Osteocyte (in vitro differentiated cells): Measurements from ENCODE around the gene ZNF785. TPM values are rescaled to one million over a fixed set of nuclear protein-coding genes. Genes with fewer than 3 reads are reported as not detected.
A peak's percentile ranks its signal among the peaks of the same experiment; 100 is the strongest.

ENCODE experiments used
- DNase-seq: peaks from one replicate; pipeline ENCODE4 v3.0.0; 2021; ENCODE audit warnings: mixed read lengths; ENCODE audit not compliant: unreplicated experiment; ENCODE audit errors: extremely low spot score
- H3K27ac Mint-ChIP-seq: one replicate; pipeline ENCODE4 v1.8.0; 2021; ENCODE audit warnings: mild to moderate bottlenecking, mixed read lengths; ENCODE audit not compliant: unreplicated experiment
- H3K27me3 Mint-ChIP-seq: one replicate; pipeline ENCODE4 v1.8.0; 2021; ENCODE audit warnings: mixed read lengths; ENCODE audit not compliant: unreplicated experiment
- H3K36me3 Mint-ChIP-seq: one replicate; pipeline ENCODE4 v1.8.0; 2021; ENCODE audit warnings: mixed read lengths; ENCODE audit not compliant: unreplicated experiment
- H3K4me1 Mint-ChIP-seq: one replicate; pipeline ENCODE4 v1.8.0; 2021; ENCODE audit warnings: mixed read lengths; ENCODE audit not compliant: unreplicated experiment
- H3K4me3 Mint-ChIP-seq: one replicate; pipeline ENCODE4 v1.8.0; 2021; ENCODE audit warnings: mild to moderate bottlenecking, moderate library complexity, mixed read lengths; ENCODE audit not compliant: unreplicated experiment
- H3K9me3 Mint-ChIP-seq: one replicate; pipeline ENCODE4 v1.8.0; 2021; ENCODE audit warnings: mixed read lengths; ENCODE audit not compliant: unreplicated experiment
- CTCF ChIP-seq: fragments of 200-600 bp; sonication (generic); IDR thresholded peaks from 2 replicates; pipeline ENCODE4 v1.5.0; 2021; ENCODE audit warnings: antibody characterized with exemption, mild to moderate bottlenecking, moderate library complexity
- total RNA-seq: library from RNA; stranded (reverse); gene quantifications from 2 replicates; pipeline ENCODE4 v1.2.1, GENCODE V29; 2021

ZNF785 gene
- total RNA-seq, 1 donor from 2014 or later: 19.8 TPM

DNA sequence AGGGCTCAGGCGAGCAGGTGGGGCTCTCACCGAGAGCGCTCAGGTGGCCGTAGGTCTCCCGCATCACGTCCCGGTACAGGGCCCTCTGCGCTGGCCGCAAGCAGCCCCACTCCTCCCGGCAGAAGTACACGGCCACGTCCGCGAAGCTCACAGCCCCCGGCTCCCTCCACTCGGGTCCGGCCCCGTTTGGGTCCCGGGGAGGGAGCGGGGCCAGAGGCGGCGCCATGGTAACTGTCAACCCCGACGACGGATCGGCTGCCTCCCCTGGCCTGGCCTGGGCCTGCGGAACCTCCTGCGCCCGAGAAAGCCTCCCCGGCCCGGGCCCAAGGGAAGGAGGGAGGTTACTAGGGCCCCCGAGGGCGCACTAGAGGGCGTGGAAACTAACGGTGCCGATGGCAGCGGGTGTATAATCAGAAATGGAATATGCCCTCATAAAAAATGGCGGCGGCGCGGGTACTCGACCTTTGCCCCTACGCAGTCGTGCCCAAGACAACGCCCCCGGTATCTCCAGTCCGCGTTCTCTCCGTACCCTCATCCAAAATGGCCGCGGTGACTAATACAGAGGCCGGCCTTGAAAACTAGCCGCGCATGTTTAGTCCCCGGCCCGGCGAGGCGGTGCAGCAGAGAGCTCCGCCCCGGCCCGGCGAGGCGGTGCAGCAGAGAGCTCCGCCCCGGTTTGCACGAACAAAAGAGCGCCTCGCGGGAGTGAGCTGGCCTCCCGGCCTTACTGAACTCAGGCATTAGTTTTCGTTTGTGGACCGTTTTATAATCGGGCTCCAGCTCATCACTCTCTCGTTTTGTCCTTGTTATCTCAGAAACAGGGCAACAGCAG is 27.3 kb downstream of the ZNF785 start, which contains the start of gene ZNF764:
Gene ZNF764, minus strand, starts transcription at position 418 of the 832 bp plus-strand sequence. Its CDS starts 192 bp downstream, at position 226.
- no peak for TF ChIP-seq CTCF
- DNase-seq: peak; percentile 98
- Mint-ChIP-seq H3K4me3 (peak within 1 kb of the TSS; percentile 79), H3K36me3 (peaks cover 14% of the 10 kb centered on the region), H3K4me1 (peaks cover 21% of the 10 kb centered on the region), H3K27ac (peak within 1 kb of the TSS; percentile 91), H3K27me3 (no peaks in the 10 kb centered on the region), H3K9me3 (no peaks in the 10 kb centered on the region)

GRCh38 chr16:30557707-30557956 is 27.9 kb downstream of the ZNF785 start:
- Mint-ChIP-seq H3K27ac (peak overlapping the region; percentile 91), H3K4me1 (peaks cover 21% of the 10 kb centered on the region), H3K4me3 (peak overlapping the region; percentile 79), H3K36me3 (peaks cover 17% of the 10 kb centered on the region), H3K9me3 (no peaks in the 10 kb centered on the region), H3K27me3 (no peaks in the 10 kb centered on the region)
- no peak for DNase-seq
- no peak for TF ChIP-seq CTCF

GRCh38 chr16:30556125-30556473 is 29.4 kb downstream of the ZNF785 start:
- Mint-ChIP-seq H3K36me3 (peaks cover 17% of the 10 kb centered on the region), H3K4me1 (peaks cover 21% of the 10 kb centered on the region), H3K27ac (peak overlapping the region; percentile 10), H3K27me3 (no peaks in the 10 kb centered on the region), H3K4me3 (peak overlapping the region; percentile 62), H3K9me3 (no peaks in the 10 kb centered on the region)
- no peak for TF ChIP-seq CTCF
- no peak for DNase-seq

GRCh38 chr16:30555315-30556124 is 30.0 kb downstream of the ZNF785 start:
- Mint-ChIP-seq H3K4me3 (peak overlapping the region; percentile 62), H3K27me3 (no peaks in the 10 kb centered on the region), H3K36me3 (peaks cover 17% of the 10 kb centered on the region), H3K27ac (peak overlapping the region; percentile 10), H3K9me3 (no peaks in the 10 kb centered on the region), H3K4me1 (peaks cover 21% of the 10 kb centered on the region)
- DNase-seq: no peak
- TF ChIP-seq CTCF: no peak
